B cell (primary cell): Measurements from ENCODE around the gene TSPO2. TPM values are rescaled to one million over a fixed set of nuclear protein-coding genes. Genes with fewer than 3 reads are reported as not detected.

Source experiments
- ATAC-seq: fragments of 200-7000 bp; cut with Tn5 transposase; one replicate; pipeline ENCODE4 v1.10.0; 2021; ENCODE audit warnings: low read depth, mild to moderate bottlenecking, moderate number of reproducible peaks, moderate library complexity
- CTCF ChIA-PET: fragments of 350-600 bp; sonication (Branson Sonifier 250); formaldehyde crosslinking; loops from one replicate; lab custom pipeline; 2021; ENCODE audit warnings: antibody characterized with exemption, inconsistent platforms; lab: Charles Lee
- POLR2A ChIA-PET: fragments of 350-600 bp; sonication (Branson Sonifier 250); formaldehyde crosslinking; loops from one replicate; lab custom pipeline; 2021; ENCODE audit warnings: antibody characterized with exemption; lab: Charles Lee
- DNase-seq: peaks from one replicate; pipeline ENCODE4 v3.0.0; 2013
- H2AFZ ChIP-seq: 2 replicates; pipeline ENCODE4 v1.6.1; 2012; ENCODE audit warnings: mild to moderate bottlenecking, low read depth, low read length; ENCODE audit not compliant: insufficient read depth, poor library complexity, severe bottlenecking
- H3K27ac ChIP-seq, 2 donors: 1 replicate in 1 of 2; 2 replicates in 1 of 2; pipeline ENCODE4 v1.5.1; 2012 to 2013; ENCODE audit warnings: low read length in 2 of 2, mild to moderate bottlenecking in 2 of 2, moderate library complexity in 1 of 2
- H3K27me3 ChIP-seq, 4 experiments: fragments of 200-600 bp in 1 of 4; sonication (generic) in 1 of 4; replicated peaks in 1 of 4; 1 replicate in 2 of 4; 2 replicates in 2 of 4; pipeline versions ENCODE4 v1.6.1 to v1.7.0; 2013 to 2016; ENCODE audit warnings: low read length in 3 of 4, mild to moderate bottlenecking in 2 of 4, mixed read lengths in 1 of 4, moderate library complexity in 1 of 4; ENCODE audit not compliant: insufficient read depth in 4 of 4, control insufficient read depth in 3 of 4; ENCODE audit errors: control extremely low read depth in 1 of 4
- H3K36me3 ChIP-seq, 2 experiments: replicated peaks in 1 of 2; 1 replicate in 1 of 2; 2 replicates in 1 of 2; pipeline versions ENCODE4 v1.6.1 to v1.7.1; 2013; ENCODE audit warnings: low read length in 1 of 2; ENCODE audit not compliant: insufficient read depth in 2 of 2, control insufficient read depth in 1 of 2; ENCODE audit errors: control extremely low read depth in 1 of 2, extremely low read depth in 1 of 2
- H3K4me1 ChIP-seq, 2 donors: fragments of 200-600 bp in 1 of 2; sonication (generic) in 1 of 2; 1 replicate in 1 of 2; 2 replicates in 1 of 2; pipeline versions ENCODE4 v1.5.1 to v1.6.1; 2013 to 2017; ENCODE audit warnings: low read length in 2 of 2; ENCODE audit not compliant: control insufficient read depth in 2 of 2, insufficient read depth in 2 of 2
- H3K4me2 ChIP-seq: replicated peaks from 2 replicates; pipeline ENCODE3; 2012; ENCODE audit warnings: mild to moderate bottlenecking, low read depth, low read length; ENCODE audit not compliant: poor library complexity, severe bottlenecking
- H3K4me3 ChIP-seq, 5 experiments: fragments of 200-600 bp in 1 of 5; sonication (generic) in 1 of 5; 1 replicate in 3 of 5; 2 replicates in 2 of 5; pipeline versions ENCODE4 v1.5.1 to v1.7.0; 2011 to 2016; ENCODE audit warnings: low read length in 4 of 5, mild to moderate bottlenecking in 4 of 5, low read depth in 2 of 5, control low read depth in 1 of 5, moderate library complexity in 1 of 5; ENCODE audit not compliant: insufficient read depth in 1 of 5; ENCODE audit errors: control extremely low read depth in 1 of 5, extremely low read depth in 1 of 5
- H3K79me2 ChIP-seq: fragments of 200-600 bp; sonication (generic); one replicate; pipeline ENCODE4 v1.6.0; 2016; ENCODE audit warnings: low read length; ENCODE audit not compliant: control insufficient read depth, insufficient read depth
- H3K9ac ChIP-seq: fragments of 200-600 bp; sonication (generic); 2 replicates; pipeline ENCODE4 v1.6.1; 2017; ENCODE audit warnings: mild to moderate bottlenecking, low read length, moderate library complexity
- H3K9me3 ChIP-seq, 3 donors: one replicate each; pipeline versions ENCODE4 v1.6.1 to v1.7.1; 2013; ENCODE audit warnings: low read length in 2 of 3; ENCODE audit not compliant: control insufficient read depth in 2 of 3, insufficient read depth in 1 of 3; ENCODE audit errors: control extremely low read depth in 1 of 3
- H4K20me1 ChIP-seq: 2 replicates; pipeline ENCODE4 v1.6.0; 2012; ENCODE audit warnings: mild to moderate bottlenecking, low read length; ENCODE audit not compliant: insufficient read depth, control insufficient read depth, poor library complexity, severe bottlenecking
- H3K27ac Mint-ChIP-seq: one replicate; pipeline ENCODE4 v1.8.0; 2021; ENCODE audit warnings: mixed read lengths
- H3K27me3 Mint-ChIP-seq: one replicate; pipeline ENCODE4 v1.8.0; 2021; ENCODE audit warnings: mixed read lengths
- H3K4me1 Mint-ChIP-seq: one replicate; pipeline ENCODE4 v1.8.0; 2021; ENCODE audit warnings: mixed read lengths
- H3K4me3 Mint-ChIP-seq: one replicate; pipeline ENCODE4 v1.8.0; 2021; ENCODE audit warnings: mixed read lengths
- H3K9me3 Mint-ChIP-seq: one replicate; pipeline ENCODE4 v1.8.0; 2022; ENCODE audit warnings: mixed read lengths; ENCODE audit not compliant: insufficient read depth
- EZH2 ChIP-seq: IDR thresholded peaks from 2 replicates; pipeline ENCODE4 v1.6.1; 2012; ENCODE audit warnings: borderline replicate concordance, low read depth, mild to moderate bottlenecking, moderate library complexity, low read length; ENCODE audit not compliant: insufficient read depth, poor library complexity, severe bottlenecking
- WGBS: methylation state at CpG from one replicate; pipeline ENCODE4 v1.1.5; 2013; ENCODE audit warnings: missing lambda C conversion rate; ENCODE audit not compliant: insufficient coverage; 5-methylcytosine and 5-hydroxymethylcytosine counted together
- intact Hi-C: fragments of 100-400 bp; cut with micrococcal nuclease; formaldehyde crosslinking; loops from one replicate; pipeline ENCODE4 v1.10.0; 2022
- polyA plus RNA-seq: library from polyadenylated mRNA; depleted of rRNA; stranded (reverse); fragments of >200 nt; gene quantifications from 2 replicates; pipeline ENCODE4 v1.2.3, GENCODE V29; 2012
- total RNA-seq, 2 donors: library from RNA; stranded (reverse); fragments of 120-200 nt in 1 of 2; gene quantifications; 1 replicate in 1 of 2; 2 replicates in 1 of 2; pipeline versions ENCODE4 v1.2.3 to v1.2.4, GENCODE V29; 2013 to 2022
- TF ChIP-seq, protein P1 (sequence below): fragments of 200-600 bp; IDR thresholded peaks from one replicate; pipeline ENCODE4 v1.8.0; 2022; ENCODE audit warnings: antibody characterized with exemption, mild to moderate bottlenecking

The TSPO2 gene
- total and polyA plus RNA-seq, 2 donors (not counting 1 experiment from before 2014, with no cell fraction given) = not detected

DNA sequence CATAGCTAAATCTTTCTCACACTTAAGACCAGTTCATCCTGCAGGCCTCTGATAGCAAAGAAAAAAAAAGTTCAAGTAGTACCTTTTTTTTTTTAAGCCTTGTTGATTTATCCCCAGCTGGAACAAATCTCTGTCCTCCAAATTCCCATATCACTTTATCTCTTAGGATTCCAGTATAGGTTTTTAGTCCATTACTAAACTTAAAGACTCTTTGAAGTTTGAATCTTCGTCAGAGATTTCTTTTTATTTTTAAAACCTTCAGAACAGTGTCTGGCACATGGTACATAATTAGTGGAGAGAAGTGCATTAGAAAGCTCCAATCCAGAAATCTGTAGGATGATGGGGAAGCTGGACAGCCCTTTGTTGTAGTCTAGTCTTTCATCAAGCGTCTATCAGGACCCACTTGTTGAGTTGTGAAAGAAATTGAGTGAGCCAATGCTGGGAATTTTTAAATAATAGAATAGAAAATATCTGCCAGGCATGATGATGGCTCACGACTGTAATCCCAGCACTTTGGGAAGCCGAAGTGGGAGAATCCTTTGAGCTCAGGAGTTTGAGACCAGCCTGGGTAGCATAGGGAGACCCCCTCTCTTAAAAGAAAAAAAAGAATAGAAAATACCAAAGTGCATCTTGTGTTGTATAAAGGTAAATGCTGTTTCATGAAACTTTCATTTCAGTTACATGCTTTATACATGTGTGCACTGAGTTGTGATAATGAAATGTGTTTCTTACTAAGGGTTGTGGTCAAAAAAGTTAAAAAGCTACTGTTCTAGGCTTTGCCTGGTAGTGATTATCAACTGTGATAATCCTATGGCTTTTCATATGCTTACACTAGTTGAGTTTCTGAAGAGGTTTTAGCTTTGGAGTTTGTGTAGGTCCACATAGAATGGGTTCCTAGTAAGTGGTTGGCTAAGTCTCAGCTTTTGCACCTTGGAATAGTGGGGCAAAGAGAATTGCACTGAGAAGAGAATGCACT is 33.7 kb downstream of the TSPO2 start:
- 100% methylated on average over 1 of the region's 4 CpGs for WGBS
- ATAC-seq (no peak), DNase-seq (no peak)
- Histone ChIP-seq H3K9me3 (no peaks in the 10 kb centered on the region), H2AFZ (no peak overlapping the region), H3K27me3 (no peaks in the 10 kb centered on the region), H3K4me2 (peak overlapping the region; percentile 89), H3K79me2 (peaks cover 74% of the 10 kb centered on the region), H4K20me1 (no peaks in the 10 kb centered on the region), H3K4me1 (peaks cover 42 to 45% of the 10 kb centered on the region in 2 donors), H3K9ac (no peak overlapping the region), H3K27ac (peak overlapping the region in 1 of 2 donors; percentile 97), H3K36me3 (peaks cover 2 to 20% of the 10 kb centered on the region in 2 experiments), H3K4me3 (no peak overlapping the region)
- TF ChIP-seq EZH2 = no peak
- TF ChIP-seq, protein P1, sequence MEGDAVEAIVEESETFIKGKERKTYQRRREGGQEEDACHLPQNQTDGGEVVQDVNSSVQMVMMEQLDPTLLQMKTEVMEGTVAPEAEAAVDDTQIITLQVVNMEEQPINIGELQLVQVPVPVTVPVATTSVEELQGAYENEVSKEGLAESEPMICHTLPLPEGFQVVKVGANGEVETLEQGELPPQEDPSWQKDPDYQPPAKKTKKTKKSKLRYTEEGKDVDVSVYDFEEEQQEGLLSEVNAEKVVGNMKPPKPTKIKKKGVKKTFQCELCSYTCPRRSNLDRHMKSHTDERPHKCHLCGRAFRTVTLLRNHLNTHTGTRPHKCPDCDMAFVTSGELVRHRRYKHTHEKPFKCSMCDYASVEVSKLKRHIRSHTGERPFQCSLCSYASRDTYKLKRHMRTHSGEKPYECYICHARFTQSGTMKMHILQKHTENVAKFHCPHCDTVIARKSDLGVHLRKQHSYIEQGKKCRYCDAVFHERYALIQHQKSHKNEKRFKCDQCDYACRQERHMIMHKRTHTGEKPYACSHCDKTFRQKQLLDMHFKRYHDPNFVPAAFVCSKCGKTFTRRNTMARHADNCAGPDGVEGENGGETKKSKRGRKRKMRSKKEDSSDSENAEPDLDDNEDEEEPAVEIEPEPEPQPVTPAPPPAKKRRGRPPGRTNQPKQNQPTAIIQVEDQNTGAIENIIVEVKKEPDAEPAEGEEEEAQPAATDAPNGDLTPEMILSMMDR = no peak
- intact Hi-C loops = loop anchor here (10.0 kb wide), 3 partner anchors 199 to 1489 kb away; partner anchors contain the start of genes UBR2 and USP49
- Mint-ChIP-seq H3K9me3 (no peaks in the 10 kb centered on the region), H3K27me3 (no peaks in the 10 kb centered on the region), H3K4me3 (peak overlapping the region; percentile 31), H3K4me1 (peaks cover 60% of the 10 kb centered on the region), H3K27ac (peak overlapping the region; percentile 43)
- CTCF ChIA-PET = interaction anchor here (1.0 to 1.7 kb wide), 4 partner anchors 8 to 203 kb away, joined by 3 to 5 read pairs (median 3); no protein-coding TSS in a partner anchor
- POLR2A ChIA-PET = no interaction called here

GRCh38 chr6:41077536-41077935 is 35.3 kb downstream of the TSPO2 start:
- no CpG with 5 or more reads among the region's 2 CpGs for WGBS
- no peak overlapping the region for H3K9ac ChIP-seq
- no peak overlapping the region for H3K27ac ChIP-seq
- H3K9me3 ChIP-seq = no peaks in the 10 kb centered on the region
- H3K36me3 ChIP-seq = peaks cover 2 to 30% of the 10 kb centered on the region in 2 experiments
- ChIA-PET POLR2A (no interaction called here), CTCF (no interaction called here)
- TF ChIP-seq, protein P1 = no peak
- no peak for TF ChIP-seq EZH2
- no peak overlapping the region for H3K4me2 ChIP-seq
- no peaks in the 10 kb centered on the region for H3K27me3 Mint-ChIP-seq
- H3K27ac Mint-ChIP-seq = no peak overlapping the region
- H2AFZ ChIP-seq = no peak overlapping the region
- H3K27me3 ChIP-seq = no peaks in the 10 kb centered on the region
- H3K9me3 Mint-ChIP-seq = no peaks in the 10 kb centered on the region
- intact Hi-C loops = loop anchor here (10.0 kb wide), 3 partner anchors 197 to 1487 kb away; partner anchors contain the start of genes UBR2 and USP49
- peaks cover 84% of the 10 kb centered on the region for H3K79me2 ChIP-seq
- no peak for DNase-seq
- peaks cover 56% of the 10 kb centered on the region for H3K4me1 Mint-ChIP-seq
- H3K4me3 Mint-ChIP-seq = no peak overlapping the region
- H4K20me1 ChIP-seq = no peaks in the 10 kb centered on the region
- no peak overlapping the region for H3K4me3 ChIP-seq
- H3K4me1 ChIP-seq = peaks cover 36 to 40% of the 10 kb centered on the region in 2 donors
- ATAC-seq = no peak
